Measurements from ENCODE around the gene PIK3R5.
A peak's percentile ranks its signal among the peaks of the same experiment; 100 is the strongest.

Gene PIK3R5

DNA sequence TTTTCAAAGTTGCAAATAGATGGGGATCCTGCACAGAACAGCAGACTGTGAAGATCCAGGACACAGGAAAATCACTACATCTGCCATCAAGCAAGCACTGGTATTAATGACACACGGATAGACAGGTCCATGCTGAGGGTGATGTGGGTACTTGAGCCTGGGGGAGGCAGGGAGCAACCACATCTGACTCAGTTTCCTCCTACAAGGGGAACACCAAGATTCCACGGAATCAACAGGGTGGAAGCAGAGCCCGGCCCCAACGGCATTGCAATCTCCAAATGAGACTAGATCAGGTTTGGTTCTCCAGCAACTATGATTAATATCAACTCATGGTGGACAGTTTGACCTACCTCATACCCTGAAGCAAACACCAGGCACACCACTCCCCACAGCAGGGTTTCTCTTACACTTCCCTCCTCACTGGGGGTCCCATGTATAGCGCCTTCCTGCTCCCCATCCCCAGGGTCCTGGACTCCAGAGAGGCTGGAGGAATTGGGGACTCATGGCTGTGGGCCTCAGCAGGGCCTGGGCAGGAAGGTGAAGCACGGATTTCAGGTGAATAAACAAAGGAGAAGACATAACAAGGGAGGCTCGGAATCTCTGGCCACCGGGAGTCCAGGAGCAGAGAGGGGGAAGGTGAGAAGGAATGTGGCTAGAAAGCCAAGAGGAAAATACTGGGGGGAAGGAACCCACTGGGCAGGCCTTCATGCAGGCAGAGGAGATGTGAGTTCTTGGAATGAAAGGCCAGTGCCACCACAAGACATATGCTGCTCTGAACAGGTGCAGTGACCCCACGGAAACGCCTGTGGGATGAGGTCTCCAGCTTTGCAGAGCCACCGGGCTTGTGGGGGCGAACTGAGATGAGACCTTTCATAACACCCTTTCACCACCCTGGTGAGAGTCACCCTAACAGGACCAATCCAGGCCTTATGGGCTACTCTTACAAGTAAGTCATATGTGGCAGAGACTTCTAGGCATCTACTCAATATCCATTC lies 68.6 kb downstream of the PIK3R5 start:
- DNase-seq (ENCODE audit: low read depth in 1 of 2, low spot score in 1 of 2), result no peak

DNA sequence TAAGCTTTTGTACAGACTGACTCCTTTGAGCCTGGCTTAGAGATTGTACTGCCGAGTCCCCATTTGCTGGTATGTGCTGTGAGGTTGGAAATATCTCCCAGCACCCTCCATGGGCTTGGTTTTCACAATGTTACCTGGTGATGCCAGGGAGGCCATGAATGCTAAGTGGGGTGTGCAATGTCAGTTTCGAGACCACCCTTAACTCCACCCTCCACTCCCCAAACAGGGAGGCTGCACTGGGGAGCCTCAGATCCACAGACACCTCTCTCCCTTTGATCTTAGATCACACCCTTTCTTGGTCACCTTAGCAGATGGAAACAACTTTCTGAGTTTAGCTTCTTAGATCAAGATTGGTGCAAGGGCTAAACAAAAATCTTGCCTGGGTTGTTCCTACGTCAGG lies 69.4 kb downstream of the PIK3R5 start:
- no peak for DNase-seq (ENCODE audit: low read depth in 1 of 2, low spot score in 1 of 2)

DNA sequence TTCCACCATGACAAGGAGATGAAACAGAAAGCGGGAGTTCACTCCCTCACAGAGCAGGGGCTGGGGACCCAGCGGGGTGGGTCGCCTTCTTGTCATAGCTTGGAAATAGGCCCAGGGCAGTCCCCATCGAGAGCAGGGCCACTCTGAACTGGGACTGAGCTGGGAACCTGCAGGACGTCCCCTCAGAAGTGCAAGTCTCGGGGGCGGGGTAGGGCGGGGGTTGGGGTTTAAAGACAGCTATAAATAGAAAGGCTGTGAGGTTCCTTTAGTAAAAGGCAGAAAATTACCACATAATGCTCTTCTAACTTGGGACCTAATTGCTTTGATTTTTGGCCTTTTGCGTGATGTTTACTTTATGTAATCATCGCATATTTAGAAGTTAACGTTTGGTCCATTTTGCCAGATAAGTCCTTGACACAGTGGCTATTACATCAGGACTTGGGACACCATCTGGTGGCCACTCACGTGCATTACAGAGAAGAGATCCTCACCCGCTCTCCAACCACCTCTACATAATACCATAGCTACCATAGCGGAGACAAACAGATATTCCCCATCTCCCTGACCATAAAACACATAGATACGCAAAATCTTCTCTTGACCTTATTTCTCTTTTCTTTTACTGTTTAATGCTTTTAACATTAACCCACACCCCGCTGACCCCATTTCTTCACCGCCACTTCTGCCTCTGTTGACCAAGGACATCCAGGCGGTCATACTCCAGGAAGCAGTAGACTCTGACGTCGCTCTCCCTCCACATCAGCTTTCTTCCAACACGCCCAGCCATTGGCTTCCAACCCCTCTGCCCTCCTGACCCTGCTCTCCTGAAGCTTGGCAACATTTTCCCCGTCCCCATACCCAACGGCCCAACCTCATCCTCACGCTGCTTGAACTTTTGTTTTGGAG lies 70.6 kb downstream of the PIK3R5 start:
- peak in 1 of 2 donors; percentile 38 for DNase-seq (ENCODE audit: low read depth in 1 of 2, low spot score in 1 of 2)

DNA sequence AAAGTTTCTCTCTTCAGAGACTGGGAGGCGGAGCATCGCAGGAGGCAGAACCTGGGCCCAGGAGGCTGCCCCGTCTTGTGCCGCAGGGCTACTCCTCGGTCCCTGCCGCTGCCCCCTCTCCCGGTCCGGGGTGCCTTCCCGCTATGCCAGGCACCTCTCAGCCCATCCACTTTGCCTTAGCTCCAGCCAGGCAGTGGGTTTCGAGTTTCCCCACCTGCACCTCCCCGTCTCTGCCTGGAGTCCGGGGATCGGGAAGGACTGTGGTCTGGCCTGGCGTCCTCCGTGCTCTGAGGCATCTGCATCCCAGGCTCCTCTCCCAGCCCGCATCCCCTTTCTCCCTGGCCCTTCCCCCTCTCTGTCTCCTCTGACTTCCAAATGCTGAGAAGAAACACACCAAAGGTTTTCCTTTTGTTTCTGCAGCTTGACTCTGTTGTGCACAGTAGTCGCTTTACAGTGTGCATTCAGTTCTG lies 71.3 kb downstream of the PIK3R5 start:
- no peak for DNase-seq (ENCODE audit: low read depth in 1 of 2, low spot score in 1 of 2)

DNA sequence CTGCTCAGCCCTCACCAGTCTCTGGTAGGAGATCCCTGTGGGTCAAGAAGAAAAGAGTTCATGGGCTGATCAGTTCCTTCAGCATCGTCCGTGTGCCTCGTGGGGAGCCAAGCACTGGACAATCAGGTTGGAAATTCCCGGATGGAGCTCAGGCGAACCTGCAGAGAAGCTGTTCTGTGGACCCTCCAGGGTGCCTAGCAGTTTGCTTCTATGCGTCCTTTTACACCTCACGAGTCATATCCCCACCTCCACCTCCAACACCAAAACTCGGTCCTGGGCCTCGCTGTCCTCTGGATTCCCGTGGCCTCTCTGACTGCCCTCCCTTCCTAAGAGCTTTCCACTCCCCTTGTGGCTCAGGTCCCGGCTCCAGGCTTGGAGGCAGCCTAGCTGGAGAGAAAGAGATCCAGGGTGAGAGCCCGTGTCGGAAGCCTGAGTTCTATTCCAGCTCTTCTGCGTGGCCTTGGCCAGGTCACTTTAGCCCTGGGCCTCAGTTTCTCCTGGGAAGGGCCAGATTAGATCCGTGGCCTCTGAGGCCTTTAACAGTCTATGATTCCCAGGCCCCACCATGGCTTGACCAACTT lies 71.8 kb downstream of the PIK3R5 start:
- no peak for DNase-seq (ENCODE audit: low read depth in 1 of 2, low spot score in 1 of 2)

DNA sequence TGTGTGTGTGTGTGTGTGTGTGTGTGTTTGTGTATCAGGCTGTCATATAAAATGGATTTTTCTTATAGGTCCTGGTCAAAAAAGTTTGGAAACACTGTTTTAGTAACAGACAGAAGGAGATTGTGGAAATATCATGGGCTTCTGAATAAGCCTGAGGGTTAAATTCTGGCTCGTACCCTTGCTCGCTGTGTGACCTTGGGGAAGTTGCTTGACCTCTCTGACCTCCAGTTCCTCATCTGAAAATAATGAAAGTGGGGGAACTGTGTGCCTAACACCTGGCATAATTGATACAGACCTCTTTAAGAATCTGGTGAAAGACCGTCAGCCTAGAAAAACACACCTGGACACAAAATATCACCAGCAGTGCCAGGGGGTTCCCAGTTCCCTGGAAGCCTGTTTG lies 72.4 kb downstream of the PIK3R5 start:
- DNase-seq (ENCODE audit: low read depth in 1 of 2, low spot score in 1 of 2), result no peak

DNA sequence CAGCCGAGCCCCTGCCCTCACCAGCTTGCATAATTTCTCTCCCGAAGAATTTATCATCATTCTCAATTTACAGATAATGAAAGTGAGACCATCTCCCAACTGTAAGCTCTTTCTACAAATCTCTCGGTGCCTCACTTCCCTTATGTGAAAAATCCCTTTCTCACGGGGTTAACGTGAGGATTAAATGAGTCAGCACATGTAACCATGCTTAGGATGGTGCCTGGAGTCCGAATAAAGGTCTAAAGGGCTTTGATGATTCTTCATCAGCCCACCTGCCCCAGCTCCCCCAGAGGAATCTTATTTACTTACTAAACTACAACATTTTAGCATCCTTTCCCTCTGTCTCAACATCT lies 73.2 kb downstream of the PIK3R5 start:
- DNase-seq (ENCODE audit: low read depth in 1 of 2, low spot score in 1 of 2), result no peak

DNA sequence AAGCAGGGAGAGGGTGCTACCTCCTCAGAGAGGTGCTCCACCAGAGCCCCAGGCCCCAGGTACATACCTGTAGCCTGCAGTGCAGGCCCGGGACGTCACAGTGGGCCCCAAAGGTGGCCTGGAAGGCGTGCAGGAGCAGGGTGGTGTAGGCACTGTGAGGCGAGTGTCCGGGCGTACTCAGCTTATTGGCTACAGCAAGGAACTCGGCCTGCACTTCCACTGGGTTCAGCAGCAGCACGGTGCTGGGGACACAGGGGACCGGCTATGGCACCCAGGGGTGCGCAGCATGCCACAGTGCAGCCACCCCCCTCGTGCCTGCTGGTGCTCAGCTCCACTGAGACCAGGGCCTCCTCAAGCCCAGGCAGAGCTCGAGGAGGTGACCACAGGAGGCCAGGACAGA lies 74.8 kb downstream of the PIK3R5 start:
- no peak for DNase-seq (ENCODE audit: low read depth in 1 of 2, low spot score in 1 of 2)

DNA sequence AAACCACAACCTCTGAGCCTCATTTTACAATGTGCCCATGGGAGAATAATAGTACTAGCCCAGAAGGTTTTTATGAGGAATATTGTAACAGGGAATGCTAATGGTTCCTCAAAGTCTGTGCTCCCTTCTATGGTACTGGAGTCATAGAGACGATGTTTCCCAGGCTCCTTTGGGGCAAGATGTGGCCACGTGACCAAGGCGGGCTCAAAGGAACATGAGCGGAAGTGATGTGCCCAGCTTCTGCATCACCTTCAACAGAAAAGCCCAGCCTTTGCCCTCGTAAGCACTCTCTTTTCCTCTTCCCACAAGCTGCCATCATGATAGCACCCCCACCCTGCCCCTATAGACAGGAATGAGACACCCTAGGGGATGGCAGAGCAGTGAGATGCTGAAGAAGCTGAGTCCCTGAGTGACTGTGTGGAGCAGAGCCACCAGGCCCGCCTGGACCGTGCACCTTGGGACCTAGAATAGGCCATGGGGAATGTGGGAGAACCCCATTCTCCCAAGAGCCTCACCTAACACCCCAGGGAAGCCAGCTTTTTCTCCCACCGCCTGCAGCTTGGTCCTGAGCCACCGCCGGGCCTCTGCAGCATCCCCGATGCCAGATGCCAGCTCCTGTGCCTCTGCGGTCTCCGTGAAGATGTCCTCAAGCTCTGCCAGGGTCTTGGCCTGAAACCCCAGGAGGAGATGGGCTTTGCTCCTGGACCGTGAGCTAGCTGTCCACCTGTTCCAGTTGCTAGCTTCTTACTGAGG lies 75.9 kb downstream of the PIK3R5 start:
- DNase-seq (ENCODE audit: low read depth in 1 of 2, low spot score in 1 of 2), result no peak

DNA sequence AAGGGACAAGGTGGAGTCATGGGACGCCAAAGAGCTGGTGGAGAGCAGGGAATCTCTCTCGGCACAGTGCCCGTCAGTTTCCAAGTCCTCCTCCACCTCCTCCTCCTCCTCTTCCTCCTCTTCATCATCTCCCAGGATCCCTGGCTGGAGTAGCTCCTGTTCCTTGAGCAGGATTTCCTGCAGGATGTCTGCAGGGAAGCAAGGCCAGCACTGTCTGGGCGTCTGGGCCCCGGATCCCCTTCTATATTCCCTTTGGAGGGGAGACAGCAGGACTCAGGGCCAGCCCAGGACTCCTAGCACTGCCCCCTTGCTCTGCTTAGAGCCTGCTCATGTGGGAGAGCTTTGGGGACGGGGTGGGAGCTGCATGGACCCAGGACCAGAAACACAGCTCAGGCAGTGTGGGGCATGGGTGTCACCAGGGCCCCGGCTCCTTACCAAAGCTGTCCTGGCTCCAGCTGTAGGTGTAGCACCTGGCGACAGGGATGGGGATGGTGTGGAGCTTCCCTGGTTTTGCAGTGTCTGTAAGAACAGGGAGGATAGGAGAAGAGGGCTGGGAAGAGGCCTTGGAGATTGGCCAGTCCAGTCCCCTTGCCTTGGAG lies 76.7 kb downstream of the PIK3R5 start:
- no peak for DNase-seq (ENCODE audit: low read depth in 1 of 2, low spot score in 1 of 2)

DNA sequence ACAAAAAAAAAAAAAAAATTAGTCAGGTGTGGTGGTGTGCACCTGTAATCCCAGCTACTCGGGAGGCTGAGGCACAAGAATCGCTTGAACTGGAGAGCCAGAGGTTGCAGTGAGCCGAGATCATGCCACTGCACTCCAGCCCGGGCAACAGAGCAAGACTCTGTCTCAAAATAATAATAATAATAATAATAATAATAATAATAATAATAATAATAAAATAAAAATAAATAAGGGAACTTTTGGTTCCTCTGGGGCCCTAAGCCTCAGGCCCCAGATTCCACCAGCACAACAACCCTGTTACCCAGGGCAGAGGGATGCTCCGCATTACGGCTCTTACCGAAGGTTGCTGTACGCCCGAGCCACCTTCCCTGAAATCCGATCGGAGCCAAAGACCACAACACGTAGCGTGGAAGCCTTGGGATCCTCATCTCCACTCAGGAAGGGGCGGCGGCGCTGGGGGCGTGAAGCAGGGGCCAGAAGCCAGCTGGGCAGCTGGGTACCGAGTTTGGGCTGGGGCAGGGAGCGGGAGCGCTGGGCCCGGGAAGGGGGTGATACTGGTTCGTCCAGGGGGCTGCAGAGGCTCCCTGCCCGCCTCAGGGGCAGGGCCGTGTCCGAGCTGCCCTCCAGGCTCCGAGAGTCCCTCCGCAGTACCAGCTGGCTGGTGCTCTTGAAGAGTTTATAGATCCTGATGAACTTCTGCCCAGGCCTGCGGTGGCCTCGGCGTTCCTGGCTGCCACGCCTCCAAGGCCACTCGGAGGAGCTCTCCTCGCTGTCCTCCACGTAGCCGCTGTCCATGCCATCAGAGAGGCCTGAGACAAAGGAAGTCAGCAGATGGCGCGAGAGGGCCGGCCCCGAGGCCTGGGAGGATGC lies 77.4 kb downstream of the PIK3R5 start:
- DNase-seq (ENCODE audit: low read depth in 1 of 2, low spot score in 1 of 2), result no peak

DNA sequence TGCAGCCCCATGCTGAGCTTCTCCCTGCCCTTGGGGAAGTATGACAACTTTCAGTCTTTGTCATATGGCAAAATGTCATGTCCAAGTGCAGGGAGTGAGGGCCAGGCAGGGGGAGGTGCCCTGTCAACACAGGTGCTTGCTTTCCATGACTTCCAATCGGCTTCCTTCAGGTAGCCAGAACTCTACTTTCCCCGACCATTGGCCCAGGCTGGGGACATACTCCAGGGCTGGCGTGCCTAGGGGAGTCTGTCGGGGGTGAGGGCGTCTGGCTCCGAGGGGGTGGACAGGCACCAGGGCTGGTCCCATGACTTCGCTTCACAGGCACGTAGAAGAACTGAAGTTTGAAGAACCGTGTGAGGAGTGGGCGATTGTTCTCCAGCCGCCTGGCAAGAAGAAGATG lies 78.2 kb downstream of the PIK3R5 start:
- no peak for DNase-seq (ENCODE audit: low read depth in 1 of 2, low spot score in 1 of 2)

DNA sequence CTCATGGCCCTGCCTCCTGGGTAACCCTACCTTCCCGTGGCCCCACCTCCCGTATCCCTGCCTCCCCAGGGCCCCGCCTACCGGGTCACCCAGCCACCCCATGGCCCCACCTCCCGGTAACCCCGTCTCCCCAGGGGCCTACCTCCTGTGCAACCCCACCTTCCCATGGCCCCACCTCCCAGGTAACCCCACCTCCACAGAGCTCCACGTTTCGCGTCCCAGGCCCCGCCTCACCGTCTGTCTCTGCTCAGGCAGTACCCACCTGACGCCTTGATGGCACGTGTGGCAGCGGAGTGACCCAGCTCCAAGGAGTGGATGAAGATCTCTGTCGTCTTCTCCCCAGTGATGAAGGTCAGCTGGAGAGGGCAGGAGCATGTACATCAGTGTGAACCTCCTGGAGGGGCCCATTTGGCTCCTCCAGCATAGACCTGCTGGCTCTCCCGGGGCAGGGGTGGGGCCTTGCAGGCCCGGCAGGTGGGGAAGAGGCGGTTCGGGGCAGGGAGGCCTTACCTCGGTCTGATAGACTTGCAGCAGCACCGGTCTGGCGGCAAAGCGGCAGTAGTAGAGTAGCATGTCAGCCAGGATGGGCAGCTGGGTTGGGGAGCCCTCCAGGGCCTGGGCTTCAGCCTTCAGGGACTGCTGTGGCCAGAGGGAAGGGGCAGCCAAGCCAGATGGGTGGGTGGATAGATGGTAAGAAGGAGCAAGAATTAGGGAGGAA lies 79.4 kb downstream of the PIK3R5 start:
- no peak for DNase-seq (ENCODE audit: low read depth in 1 of 2, low spot score in 1 of 2)

DNA sequence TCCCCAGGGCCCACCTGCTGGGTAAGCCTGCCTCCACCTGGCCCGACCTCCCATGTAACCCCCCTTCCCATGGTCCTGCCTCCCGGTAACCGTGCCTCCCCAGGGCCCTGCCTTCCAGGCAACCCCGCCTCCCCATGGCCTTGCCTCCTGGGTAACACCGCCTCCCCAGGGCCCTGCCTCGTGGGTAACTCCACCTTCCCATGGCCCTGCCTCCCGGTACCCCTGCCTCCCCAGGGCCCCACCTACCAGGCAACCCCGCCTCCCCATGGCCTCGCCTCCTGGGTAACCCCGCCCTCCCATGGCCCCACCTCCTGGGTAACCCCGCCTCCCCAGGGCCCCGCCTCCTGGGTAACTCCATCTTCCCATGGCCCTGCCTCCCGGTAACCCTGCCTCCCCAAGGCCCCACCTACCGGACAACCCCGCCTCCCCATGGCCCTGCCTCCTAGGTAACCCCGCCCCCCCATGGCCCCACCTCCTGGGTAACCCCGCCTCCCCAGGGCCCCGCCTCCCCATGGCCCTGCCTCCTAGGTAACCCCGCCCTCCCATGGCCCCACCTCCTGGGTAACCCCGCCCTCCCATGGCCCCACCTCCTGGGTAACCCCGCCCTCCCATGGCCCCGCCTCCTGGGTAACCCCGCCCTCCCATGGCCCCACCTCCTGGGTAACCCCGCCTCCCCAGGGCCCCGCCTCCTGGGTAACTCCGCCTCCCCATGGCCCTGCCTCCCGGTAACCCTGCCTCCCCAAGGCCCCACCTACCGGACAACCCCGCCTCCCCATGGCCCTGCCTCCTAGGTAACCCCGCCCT lies 80.1 kb downstream of the PIK3R5 start:
- peak in 1 of 2 donors; percentile 30 for DNase-seq (ENCODE audit: low read depth in 1 of 2, low spot score in 1 of 2)

DNA sequence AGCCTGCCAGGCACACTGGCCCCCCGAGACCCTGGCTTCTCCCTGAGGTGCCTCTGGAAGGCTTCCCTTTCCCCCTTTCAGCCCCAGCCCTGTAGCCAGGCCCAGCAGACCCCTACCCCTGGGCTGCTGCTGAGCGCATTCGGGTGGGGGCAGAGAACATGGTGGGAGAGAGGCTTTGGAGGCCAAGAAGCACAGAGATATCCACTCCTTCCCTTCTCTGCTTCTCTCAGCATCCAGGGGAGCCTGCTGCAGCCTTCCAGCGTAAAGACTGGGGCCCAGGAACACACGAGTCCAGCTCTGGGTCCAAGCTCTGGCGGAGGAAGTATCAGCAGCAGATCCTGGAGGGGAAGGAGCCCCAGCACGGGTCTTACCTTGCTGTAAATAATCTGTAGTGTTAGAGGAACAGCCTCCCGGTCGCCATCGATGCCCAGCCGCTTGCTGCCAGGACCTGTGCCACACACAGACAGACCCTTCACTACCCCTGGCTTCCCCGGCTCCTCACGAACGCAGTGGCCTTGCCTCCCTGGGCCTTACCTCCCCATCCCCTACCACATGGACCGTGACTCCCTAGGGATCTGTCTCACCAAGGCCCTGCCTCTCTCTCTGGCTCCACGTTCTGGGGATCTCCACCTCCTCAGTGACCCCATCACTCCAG lies 81.0 kb downstream of the PIK3R5 start:
- no peak for DNase-seq (ENCODE audit: low read depth in 1 of 2, low spot score in 1 of 2)

DNA sequence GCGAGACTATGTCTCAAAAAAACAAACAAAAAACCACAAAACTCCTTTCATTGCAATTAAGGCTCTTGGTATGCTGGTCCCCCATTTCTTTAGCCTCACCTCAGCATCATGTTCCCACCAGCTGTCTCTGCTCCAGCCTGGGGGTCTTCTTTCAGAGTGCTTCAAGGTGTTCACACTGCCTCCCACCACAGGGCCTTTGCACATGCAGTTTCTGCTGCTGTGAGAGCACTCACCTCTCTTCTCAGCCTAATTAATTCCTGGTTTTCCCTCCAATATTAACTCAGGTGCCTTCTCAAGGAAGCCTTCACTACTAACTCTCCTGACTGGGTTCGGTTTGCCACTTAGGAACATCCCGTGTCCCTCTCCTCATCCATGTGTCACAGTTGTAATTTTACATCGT lies 82.2 kb downstream of the PIK3R5 start:
- no peak for DNase-seq (ENCODE audit: low read depth in 1 of 2, low spot score in 1 of 2)

DNA sequence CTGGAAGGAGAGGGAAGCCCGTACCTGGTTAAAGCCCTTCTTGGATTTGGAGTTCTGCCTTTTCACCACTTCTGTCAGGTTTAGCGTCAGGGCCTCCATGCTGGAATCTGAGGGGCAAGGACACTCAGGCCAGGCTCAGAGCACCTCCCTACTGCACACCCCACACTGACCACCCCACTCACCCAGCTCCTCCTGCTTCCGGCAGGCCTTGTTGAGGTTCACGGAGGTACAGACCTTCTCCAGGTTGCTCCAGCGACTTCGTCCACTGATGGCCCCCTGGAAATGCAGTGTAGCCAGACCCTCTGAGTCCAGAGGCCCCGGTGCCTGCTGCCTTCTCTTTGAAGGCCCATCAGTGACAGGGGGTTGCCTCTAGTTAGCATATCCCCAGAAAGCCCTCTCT lies 83.9 kb downstream of the PIK3R5 start:
- no peak for DNase-seq (ENCODE audit: low read depth in 1 of 2, low spot score in 1 of 2)

Data from activated CD4-positive, alpha-beta T cell treated with anti-CD3 and anti-CD28 coated beads, Interleukin-2, amount 50 U/mL, for 24 hours (primary cell).